HFFc6 (cell line): ENCODE measurements around the gene ULBP3. TPM values are rescaled to one million over a fixed set of nuclear protein-coding genes. Genes with fewer than 3 reads are reported as not detected.

Experiments used
- DNase-seq: peaks from one replicate; pipeline ENCODE4 v3.0.0-alpha.2; 2018
- H3K27ac Mint-ChIP-seq: 2 replicates; pipeline ENCODE4 v1.8.0; 2020; ENCODE audit warnings: mild to moderate bottlenecking, mixed read lengths
- H3K27me3 Mint-ChIP-seq: 2 replicates; pipeline ENCODE4 v1.8.0; 2021; ENCODE audit warnings: mild to moderate bottlenecking, moderate library complexity, mixed read lengths; ENCODE audit not compliant: insufficient read depth
- H3K36me3 Mint-ChIP-seq: 2 replicates; pipeline ENCODE4 v1.8.0; 2021; ENCODE audit warnings: low read depth, mixed read lengths
- H3K4me1 Mint-ChIP-seq: 2 replicates; pipeline ENCODE4 v1.8.0; 2020; ENCODE audit warnings: low read depth, mixed read lengths
- H3K4me3 Mint-ChIP-seq: 2 replicates; pipeline ENCODE4 v1.8.0; 2020; ENCODE audit warnings: mild to moderate bottlenecking, moderate library complexity, mixed read lengths
- H3K9me3 Mint-ChIP-seq: 2 replicates; pipeline ENCODE4 v1.8.0; 2020; ENCODE audit warnings: mild to moderate bottlenecking, mixed read lengths
- CTCF ChIP-seq: fragments of 200-600 bp; sonication (generic); IDR thresholded peaks from 2 replicates; pipeline ENCODE4 v1.5.0; 2021; ENCODE audit warnings: antibody characterized with exemption, mild to moderate bottlenecking
- long read RNA-seq: library from polyadenylated mRNA; unstranded; transcript quantifications from one replicate; pipeline ENCODE4 v2.0.0, GENCODE V29; 2019
- total RNA-seq, 6 experiments: library from RNA; stranded (reverse); fragmentation: NEBNext Ultra II Directional; extraction: Animal tissue kit (Norgen Biotek cat#: 25700); gene quantifications; 2 replicates in 1 of 6; 3 replicates in 5 of 6; pipeline ENCODE4 v1.2.3, GENCODE V29; 2021

ULBP3 gene
- 10 to 100 TPM; 11.2 to 15.8 (median 12.7) TPM for total RNA-seq
- long read RNA-seq, transcript ULBP3-201 (5 exons, 988 nt) = major isoform, 6 of 6 reads
- long read RNA-seq, partial matches to known transcripts = 0 of 6 reads
- long read RNA-seq, other reads (novel, unspliced or antisense) = 0 of 6 reads

DNA sequence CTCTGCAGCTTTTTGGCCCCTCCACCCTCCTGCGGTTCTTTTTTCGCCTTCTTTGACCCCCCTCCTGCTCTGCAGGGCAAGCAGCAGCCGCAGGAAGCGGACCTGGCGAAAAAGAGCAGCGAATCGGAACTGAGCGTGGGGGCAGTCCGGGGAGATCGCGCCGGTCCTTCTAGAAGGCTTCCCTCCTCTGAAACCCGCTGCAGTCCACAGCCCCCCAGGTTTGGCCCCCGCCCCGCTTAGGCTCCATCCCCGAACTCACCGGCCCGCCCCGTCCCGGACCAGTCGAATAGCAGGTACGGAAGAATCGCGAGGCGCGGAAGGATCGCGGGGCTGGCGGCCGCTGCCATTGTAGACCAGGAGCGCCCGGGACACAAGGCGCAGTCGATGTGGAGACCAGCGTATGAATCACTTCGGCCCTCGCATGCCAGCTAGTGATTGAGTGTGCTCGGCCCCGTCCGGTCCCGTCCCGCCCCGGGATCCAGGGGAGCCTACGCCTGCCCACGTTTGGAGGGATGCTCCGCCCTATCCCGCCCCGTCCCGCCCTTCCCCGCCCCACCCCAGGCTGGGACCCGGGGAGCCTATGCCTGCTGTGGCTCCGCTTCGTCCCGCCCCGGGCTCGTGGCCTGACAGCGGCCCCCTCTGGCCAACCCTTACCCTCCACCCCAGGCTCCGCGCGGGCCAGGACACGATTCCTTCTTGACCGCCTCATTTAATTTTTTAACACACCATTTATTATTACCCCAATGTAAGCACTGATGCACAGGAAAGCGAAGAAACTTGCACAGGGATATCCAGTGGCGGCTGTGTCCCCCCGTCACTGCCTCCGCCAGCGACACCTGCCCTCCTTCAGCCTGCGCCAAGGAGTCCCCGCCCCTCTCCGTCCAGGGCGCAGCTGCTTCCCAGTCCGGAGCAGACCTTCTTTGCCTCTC is at the start of gene ULBP3:
ULBP3 (minus strand) TSS at position 402 of the 929 bp plus-strand sequence; CDS start at position 347, 55 bp downstream.
- Mint-ChIP-seq H3K36me3 (peaks cover 11% of the 10 kb centered on the region), H3K9me3 (no peaks in the 10 kb centered on the region), H3K27ac (peak within 1 kb of the TSS; percentile 77), H3K4me3 (peak within 1 kb of the TSS; percentile 91), H3K27me3 (peaks cover 4% of the 10 kb centered on the region; the same call in 1 of the 2 replicates), H3K4me1 (peaks cover 30% of the 10 kb centered on the region)
- DNase-seq = peak; percentile 97
- TF ChIP-seq CTCF = peak; percentile 75

DNA sequence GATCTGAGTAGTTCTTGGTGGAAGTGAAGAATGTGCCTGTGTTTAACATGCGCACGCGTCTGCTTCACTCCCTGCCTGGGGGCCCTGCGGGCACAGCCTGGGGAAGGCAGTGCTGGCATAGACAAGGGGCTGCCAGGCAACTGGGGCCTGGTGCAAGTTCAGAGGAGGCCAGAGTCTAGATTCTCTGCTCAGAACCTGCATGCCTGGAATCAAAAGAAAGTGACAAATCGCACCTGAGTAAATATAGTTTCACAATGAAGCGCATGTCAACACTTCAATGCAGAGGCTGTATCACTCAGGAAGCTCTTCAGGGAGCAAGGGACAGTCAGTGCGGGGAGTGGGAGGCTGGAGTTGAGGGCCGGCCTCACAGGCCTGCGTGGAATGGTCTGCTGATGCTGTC is 49.7 kb upstream of the ULBP3 start:
- Mint-ChIP-seq H3K4me3 (no peak overlapping the region), H3K4me1 (no peaks in the 10 kb centered on the region), H3K27me3 (peaks cover 14% of the 10 kb centered on the region), H3K9me3 (no peaks in the 10 kb centered on the region; the same call in 1 of the 2 replicates), H3K27ac (no peak overlapping the region), H3K36me3 (no peaks in the 10 kb centered on the region)
- no peak for TF ChIP-seq CTCF
- no peak for DNase-seq

DNA sequence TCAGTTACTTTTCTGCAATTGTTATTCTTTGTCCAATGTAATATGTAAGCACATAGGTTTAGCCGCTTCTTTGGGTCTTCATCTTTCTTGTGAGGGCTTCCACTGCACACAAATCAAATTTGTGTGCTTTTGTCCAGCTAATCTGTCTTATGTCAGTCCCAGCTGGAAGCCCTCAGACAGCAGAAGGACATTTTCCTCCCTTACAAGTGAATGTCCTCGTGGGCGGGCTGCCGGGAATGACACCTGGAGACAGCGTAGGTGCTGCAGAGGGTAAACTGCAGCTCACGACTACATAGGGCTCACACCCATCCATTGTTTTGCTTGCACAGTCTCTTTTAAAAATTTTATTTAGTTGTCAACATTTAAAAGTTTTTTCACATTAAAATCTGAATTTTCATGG is 49.3 kb upstream of the ULBP3 start:
- no peak for TF ChIP-seq CTCF
- Mint-ChIP-seq H3K36me3 (no peaks in the 10 kb centered on the region), H3K27ac (no peak overlapping the region), H3K4me3 (no peak overlapping the region), H3K27me3 (peaks cover 12% of the 10 kb centered on the region), H3K9me3 (no peaks in the 10 kb centered on the region; the same call in 1 of the 2 replicates), H3K4me1 (no peaks in the 10 kb centered on the region)
- no peak for DNase-seq

GRCh38 chr6:150116200-150116800 is 47.4 kb upstream of the ULBP3 start:
- no peak for TF ChIP-seq CTCF
- Mint-ChIP-seq H3K4me3 (no peak overlapping the region), H3K9me3 (no peaks in the 10 kb centered on the region; the same call in 1 of the 2 replicates), H3K27ac (no peak overlapping the region), H3K36me3 (no peaks in the 10 kb centered on the region), H3K27me3 (peaks cover 18% of the 10 kb centered on the region), H3K4me1 (no peaks in the 10 kb centered on the region)
- DNase-seq = no peak

DNA sequence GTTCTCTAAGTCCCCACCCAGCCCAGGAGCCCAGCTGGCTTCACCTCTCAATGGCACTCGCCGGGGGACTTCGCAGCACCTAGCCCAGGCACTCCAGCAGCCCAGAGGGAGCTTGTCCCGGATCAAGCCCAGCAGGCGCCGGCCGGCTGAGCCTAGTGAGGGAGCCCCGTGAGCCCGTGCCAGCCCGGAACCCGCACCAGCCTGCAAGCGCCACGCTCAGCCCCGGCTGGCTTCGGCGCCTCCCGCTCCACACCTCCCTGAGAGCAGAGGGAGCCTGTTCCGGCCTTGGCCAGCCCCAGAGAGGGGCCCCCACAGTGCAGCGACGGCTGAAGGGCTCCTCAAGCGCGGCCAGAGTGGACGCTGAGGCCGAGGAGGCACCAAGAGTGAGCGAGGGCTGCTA is 46.8 kb upstream of the ULBP3 start:
- no peak overlapping the region for H3K27ac Mint-ChIP-seq
- no peaks in the 10 kb centered on the region for H3K36me3 Mint-ChIP-seq
- no peak for DNase-seq
- H3K4me3 Mint-ChIP-seq = no peak overlapping the region
- peaks cover 19% of the 10 kb centered on the region for H3K27me3 Mint-ChIP-seq
- no peaks in the 10 kb centered on the region for H3K4me1 Mint-ChIP-seq
- TF ChIP-seq CTCF = no peak
- H3K9me3 Mint-ChIP-seq = no peaks in the 10 kb centered on the region; the same call in 1 of the 2 replicates
